Measurements from ENCODE around the gene TRIM51.
"Not testable (repeated sequence)": the region's sequence is repeated elsewhere in the genome, so short reads cannot be mapped to it uniquely, and the experiment has no call there.

TRIM51 gene, protein sequence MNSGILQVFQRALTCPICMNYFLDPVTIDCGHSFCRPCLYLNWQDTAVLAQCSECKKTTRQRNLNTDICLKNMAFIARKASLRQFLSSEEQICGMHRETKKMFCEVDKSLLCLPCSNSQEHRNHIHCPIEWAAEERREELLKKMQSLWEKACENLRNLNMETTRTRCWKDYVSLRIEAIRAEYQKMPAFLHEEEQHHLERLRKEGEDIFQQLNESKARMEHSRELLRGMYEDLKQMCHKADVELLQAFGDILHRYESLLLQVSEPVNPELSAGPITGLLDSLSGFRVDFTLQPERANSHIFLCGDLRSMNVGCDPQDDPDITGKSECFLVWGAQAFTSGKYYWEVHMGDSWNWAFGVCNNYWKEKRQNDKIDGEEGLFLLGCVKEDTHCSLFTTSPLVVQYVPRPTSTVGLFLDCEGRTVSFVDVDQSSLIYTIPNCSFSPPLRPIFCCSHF

DNA sequence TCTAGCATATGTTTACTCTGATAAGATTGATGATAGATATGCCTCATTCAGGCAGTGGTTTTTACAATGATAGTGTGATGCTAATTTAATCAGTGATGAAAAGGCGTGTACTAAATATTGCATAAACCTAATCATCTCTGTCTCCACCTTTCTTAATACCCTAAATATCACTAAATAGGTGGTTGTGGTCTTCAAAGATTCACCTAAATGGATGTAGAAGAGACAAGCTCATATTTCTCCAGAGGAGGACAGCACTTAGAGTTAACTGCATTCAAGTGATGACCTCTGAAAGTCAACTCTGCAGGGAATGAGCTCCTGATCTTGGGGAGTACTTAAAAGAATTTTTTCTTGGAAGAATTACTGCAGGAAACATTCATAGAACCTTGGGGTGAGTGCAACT lies at the start of gene TRIM51:
Gene TRIM51, plus strand, starts transcription at position 301 of the 400 bp plus-strand sequence. CDS start 2,132 bp downstream, outside the sequence.
- not testable (repeated sequence) for DNase-seq (ENCODE audit: low spot score)

DNA sequence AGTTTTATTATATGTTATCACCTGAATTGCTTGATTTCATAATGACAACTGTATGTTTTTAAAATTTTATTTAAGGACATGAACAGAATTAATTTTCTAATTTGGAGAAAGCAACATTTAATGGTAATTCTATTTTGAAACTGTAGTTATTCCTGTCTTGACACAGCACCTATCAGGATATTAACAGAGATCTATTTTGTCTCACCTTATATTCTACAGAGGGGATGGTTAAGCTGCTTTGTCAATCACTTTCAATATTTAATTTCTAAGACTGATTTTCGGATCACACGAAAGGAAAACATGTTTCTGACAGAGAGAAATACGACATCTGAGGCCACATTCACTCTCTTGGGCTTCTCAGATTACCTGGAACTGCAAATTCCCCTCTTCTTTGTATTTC lies 44.6 kb upstream of the TRIM51 start, which contains the start of gene OR5D16:
Gene OR5D16, plus strand, starts transcription at position 301 of the 400 bp plus-strand sequence. Its CDS starts 0 bp downstream, at position 301.
- DNase-seq (ENCODE audit: low spot score), result no peak

DNA sequence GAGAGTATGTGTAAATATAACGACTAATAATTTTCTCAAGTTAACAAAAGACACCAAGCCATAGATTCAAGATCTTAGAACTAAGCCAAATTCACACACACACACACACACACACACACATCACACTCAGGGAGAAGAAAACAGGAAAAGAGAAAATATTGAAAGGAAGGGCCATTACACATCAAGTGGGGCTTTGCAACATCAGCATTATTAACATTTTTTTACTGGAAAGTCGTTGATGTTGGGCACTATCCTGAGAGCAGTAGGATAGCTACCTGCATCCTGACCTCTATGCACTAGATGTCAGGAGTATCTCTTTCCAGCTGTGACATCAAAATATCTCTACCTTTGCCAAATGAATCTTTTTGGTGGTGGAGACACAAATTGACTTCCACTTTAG lies 35.6 kb upstream of the TRIM51 start:
- DNase-seq (ENCODE audit: low spot score), result no peak

DNA sequence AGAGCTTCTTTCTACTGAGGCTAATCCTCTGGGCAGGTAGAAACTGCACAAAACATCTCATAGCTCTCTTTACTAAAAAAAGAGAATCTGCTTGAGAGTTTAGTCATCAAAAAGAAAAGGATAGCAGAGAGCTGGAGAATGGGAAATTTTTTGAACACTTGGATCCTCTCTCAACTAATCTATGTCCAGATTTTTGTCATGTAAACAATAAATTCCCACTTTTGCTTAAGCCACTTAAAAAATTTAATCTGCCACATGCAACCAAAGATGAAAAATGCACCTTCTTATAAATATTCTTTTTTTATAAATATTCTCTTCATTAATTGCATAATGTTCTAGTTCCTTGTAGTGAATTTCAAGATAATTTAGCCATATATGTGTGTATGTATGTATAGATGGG lies 34.1 kb upstream of the TRIM51 start:
- no peak for DNase-seq (ENCODE audit: low spot score)

DNA sequence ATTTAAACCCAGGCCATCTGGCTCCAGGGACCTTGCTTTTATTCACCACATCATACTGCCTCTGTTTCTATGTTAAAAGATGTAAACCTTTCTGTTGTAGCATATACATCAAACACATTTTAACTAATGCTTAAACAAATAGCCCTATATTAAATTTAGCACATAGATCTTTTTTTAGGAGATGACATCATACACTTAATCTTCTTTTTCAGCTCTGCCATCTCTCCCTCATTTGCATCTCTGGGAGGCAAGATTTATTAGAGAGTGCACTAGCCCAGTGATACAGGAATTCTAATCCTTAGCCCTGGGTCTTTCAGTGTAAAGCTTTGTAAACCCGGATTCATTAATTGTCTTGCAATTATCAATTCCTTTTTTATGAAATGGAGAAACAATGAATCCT lies 31.0 kb upstream of the TRIM51 start:
- no peak for DNase-seq (ENCODE audit: low spot score)

DNA sequence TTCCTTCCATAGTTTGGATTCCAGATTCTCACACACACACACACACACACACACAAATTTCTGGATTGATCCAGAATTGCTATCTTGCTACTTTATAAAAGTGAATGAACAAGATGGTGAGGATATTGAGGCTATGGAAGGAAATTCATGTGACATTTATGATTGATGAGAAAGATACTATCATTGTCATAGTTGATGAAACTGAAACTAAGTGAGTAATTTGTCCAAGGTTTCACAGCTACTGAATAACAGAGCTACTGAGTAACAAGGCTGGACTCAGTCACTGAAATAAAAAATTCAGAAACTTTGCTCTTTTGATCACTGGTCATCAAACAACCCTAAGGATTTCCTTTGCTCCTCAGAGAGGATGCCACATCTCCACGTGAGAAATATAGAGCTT lies 28.4 kb upstream of the TRIM51 start:
- no peak for DNase-seq (ENCODE audit: low spot score)

DNA sequence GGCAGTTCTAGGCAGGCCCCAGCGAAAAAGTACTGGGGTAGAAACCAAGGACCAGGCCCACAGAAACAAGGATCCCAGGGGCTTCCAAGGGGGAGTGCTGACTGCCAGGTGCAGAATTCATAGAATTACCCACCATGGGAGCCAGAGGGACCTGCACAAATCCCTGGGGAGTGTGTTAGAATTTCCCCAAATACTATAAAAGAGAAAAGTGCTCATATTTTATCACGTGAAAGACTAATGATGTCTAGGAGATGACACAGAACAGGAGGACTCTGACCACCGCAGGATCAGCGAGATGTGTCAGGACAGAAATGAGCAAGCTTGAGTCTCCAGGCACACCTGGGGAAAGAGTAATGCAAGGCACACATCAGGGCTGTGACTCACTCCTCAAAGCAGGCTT lies 15.7 kb upstream of the TRIM51 start:
- DNase-seq (ENCODE audit: low spot score), result not testable (repeated sequence)

DNA sequence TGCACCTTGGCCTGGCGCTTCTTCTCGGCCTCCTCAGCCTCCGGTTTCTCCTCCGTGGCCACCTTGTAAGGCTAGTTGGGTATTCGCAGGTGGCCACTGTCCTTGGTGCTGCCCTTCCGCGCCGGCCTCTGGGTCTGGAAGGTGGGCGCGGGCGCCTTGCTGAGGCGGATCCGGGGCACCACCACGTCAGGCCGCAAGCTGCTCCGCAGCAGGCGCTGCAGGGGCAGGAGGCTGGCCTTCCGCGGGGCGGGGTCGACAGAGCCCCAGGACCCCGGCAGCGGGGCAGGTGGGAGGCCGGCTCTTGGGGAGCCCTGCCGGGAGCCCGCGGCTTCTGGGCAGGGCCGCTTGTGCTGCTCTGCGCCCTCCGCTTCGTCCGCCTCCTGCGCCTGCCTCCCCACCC lies 10.4 kb upstream of the TRIM51 start:
- not testable (repeated sequence) for DNase-seq (ENCODE audit: low spot score)

DNA sequence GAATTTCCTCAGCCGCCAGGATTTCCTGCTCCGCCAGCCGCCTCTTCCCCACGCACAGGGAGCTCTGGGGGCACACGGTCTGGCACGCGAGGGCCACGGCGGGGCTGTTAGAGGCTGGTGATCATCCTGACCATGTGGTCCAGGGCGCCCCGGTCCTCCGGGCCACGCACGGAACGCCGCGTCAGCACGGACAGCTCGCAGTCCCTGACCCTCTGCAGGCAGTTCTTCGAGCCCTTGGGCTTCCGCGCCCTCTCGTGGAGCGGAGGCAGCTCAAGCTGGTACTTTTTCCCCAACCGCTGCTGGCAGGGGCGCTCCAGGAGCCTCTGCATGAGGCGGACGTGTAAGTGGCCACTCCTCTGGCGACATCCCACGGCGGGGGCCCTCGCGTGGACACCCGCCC lies 10.0 kb upstream of the TRIM51 start:
- DNase-seq (ENCODE audit: low spot score), result not testable (repeated sequence)

DNA sequence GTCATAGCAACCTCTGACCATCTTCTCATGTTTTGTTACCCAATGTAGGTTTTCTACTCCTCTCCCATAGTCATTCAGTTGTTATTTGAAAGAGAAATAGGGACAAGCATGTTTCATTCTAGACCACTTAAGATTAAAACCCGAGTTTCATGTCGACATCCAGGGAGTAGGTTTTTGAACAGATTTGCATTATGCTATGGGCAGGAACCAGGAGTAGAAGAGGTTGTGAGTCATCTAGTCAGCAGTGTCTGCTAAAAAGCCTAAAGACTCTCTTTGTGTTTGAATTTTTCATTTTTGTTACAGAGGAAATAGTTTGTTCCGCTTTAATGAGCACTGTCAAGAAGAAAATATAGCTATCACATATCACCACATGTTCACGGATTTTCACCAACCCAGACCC lies 1.9 kb downstream of the TRIM51 start:
- not testable (repeated sequence) for DNase-seq (ENCODE audit: low spot score)

DNA sequence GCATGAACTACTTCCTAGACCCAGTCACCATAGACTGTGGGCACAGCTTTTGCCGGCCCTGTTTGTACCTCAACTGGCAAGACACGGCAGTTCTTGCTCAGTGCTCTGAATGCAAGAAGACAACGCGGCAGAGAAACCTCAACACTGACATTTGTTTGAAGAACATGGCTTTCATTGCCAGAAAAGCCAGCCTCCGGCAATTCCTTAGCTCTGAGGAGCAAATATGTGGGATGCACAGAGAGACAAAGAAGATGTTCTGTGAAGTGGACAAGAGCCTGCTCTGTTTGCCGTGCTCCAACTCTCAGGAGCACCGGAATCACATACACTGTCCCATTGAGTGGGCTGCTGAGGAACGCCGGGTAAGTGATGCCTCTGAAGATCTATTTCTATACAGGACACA lies 2.4 kb downstream of the TRIM51 start:
- DNase-seq (ENCODE audit: low spot score), result not testable (repeated sequence)

DNA sequence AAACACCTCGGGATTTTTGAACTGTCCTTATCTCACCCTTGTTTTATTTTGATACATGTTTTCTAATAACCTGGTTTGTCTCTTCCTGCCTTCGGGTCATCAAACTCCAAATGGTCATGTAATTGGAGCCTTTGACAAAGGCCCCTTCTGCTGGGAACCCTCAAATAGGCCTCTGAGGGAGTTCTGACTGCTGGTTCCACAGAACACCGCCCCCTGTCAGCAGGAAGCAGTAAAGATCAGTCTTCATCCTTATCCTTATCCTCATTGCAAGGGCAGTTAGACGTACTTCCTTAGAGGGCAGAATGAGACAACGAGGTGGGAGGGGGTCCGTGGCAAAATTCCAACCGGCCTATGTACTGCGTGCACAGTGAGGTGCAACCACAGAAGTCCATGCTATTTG lies 12.1 kb downstream of the TRIM51 start:
- DNase-seq (ENCODE audit: low spot score), result no peak

DNA sequence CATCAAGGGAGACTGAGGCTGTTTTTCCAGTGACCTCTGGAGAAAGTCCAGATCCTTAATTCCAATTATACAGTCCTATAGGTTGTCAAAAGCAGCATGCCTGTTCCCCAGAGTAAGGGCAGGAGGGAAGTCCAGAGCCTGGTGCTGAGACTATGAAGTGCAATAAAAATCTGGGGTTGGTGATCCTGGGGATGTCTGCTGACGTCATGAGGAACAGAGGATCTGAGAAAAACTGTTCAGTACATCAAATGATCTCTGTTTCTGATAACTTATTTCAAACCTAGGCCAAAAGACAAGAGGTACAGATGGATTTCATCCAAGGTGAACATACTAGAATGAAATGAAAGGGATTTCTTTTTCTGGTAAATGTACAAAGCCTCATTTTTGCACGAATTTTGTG lies 19.2 kb downstream of the TRIM51 start:
- DNase-seq (ENCODE audit: low spot score), result no peak

DNA sequence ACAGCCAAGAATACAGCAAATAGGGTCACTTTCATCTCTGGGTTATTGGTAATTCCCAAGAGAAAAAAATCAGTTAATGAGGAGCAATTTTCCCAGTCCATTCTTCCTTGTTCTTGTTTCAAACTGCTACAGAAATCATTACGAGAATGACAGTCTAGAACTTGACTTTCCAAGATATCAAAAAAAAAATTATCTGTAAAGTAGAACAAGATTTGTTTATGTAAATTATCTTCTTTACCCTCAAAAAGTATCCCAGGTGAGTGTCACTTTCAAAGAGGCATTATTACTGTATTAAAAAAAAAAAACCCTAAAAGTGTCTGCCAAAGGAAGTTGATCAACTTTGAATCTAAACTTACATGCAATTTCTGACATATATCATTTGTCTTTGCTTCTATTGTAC lies 31.4 kb downstream of the TRIM51 start, which contains the start of gene OR5W2:
Gene OR5W2, minus strand, starts transcription at position 101 of the 400 bp plus-strand sequence. Its CDS starts 0 bp downstream, at position 101.
- no peak for DNase-seq (ENCODE audit: low spot score)

DNA sequence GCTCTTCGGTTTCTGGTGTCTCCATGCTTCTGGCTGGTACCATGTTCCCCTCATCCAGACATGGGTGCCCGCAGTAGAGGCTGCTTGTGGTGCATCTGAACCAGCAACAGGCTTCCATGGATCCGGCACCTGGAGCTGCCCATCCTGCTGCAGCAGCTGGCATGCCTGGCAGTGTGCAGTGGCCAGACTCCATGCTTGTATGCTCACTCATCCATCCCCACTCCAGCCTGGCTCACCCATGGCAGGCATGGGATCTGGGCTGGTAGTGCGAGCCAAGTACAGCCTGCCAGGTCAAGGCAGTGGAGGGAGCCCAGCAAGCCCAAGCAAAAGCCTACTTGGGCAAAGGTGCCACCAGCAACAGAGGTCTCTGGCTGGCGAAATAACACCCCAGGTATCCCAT lies 37.4 kb downstream of the TRIM51 start:
- DNase-seq (ENCODE audit: low spot score), result no peak

DNA sequence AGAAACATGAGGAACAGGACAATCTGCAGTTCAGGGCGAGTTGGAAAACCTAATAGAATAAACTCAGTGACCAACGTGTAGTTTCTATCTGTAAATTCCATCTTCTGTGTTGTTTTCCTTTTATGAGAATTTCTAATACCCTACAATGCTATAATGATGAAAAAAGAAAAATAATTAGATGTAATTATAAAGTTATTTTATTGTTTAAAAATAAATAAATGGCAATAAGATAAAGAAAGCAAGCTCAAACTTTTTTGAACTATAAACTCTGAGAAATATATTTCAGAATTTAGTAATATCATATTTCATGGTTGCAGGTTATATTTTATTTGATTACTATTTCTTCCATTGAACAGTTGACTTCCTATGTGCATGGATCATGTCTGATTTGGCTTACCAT lies 53.2 kb downstream of the TRIM51 start, which contains the start of gene OR5I1:
Gene OR5I1, minus strand, starts transcription at position 101 of the 400 bp plus-strand sequence. Its CDS starts 0 bp downstream, at position 101.
- DNase-seq (ENCODE audit: low spot score), result no peak
